Measurements from ENCODE around the gene PAF1. TPM values are rescaled to one million over a fixed set of nuclear protein-coding genes. Genes with fewer than 3 reads are reported as not detected.

The PAF1 gene
- total and polyA plus RNA-seq, 10 donors: 27.4 to 51.3 (median 39.2) TPM

DNA sequence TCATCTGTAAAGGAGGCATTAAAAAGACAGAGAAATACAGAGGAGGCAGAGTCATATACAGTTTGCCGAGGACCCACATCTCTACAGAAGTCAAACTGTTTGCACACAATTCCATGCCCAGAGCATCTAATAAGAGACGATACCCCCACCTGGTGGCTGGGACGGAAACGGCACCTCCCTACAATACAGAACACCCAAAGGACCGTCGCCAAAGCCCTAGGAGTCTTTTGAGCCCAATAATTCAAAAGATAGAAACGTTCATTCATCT lies 20.9 kb upstream of the PAF1 start:
- 0 to 1% (median 0%) methylated on average over 7 of the region's 7 CpGs for WGBS, 5 donors
- intact Hi-C loops (cut with DNase I; ENCODE audit: low total_unique reads): loop anchor here (10.0 kb wide), 1 partner anchor 67 kb away; the partner anchor contains the start of gene SAMD4B
- peak overlapping the region; percentile 8 to 98 (median 74) for H3K4me3 ChIP-seq
- H3K36me3 ChIP-seq: peaks cover 4 to 42% (median 16%) of the 10 kb centered on the region in 6 donors
- H3K27me3 ChIP-seq (replicated peaks in 1 of 7): peaks cover 0 to 4% (median 0%) of the 10 kb centered on the region in 7 donors
- peak overlapping the region; percentile 88 to 100 (median 99) for H3K27ac ChIP-seq
- peak; percentile 94 for DNase-seq
- TF ChIP-seq POLR2AphosphoS5 (IDR thresholded peaks at IDR 0.05) (no peak), POLR2A (IDR thresholded peaks at IDR 0.05) (no peak)
- TF ChIP-seq, protein P1, sequence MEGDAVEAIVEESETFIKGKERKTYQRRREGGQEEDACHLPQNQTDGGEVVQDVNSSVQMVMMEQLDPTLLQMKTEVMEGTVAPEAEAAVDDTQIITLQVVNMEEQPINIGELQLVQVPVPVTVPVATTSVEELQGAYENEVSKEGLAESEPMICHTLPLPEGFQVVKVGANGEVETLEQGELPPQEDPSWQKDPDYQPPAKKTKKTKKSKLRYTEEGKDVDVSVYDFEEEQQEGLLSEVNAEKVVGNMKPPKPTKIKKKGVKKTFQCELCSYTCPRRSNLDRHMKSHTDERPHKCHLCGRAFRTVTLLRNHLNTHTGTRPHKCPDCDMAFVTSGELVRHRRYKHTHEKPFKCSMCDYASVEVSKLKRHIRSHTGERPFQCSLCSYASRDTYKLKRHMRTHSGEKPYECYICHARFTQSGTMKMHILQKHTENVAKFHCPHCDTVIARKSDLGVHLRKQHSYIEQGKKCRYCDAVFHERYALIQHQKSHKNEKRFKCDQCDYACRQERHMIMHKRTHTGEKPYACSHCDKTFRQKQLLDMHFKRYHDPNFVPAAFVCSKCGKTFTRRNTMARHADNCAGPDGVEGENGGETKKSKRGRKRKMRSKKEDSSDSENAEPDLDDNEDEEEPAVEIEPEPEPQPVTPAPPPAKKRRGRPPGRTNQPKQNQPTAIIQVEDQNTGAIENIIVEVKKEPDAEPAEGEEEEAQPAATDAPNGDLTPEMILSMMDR (IDR thresholded peaks at IDR 0.05 in 8 of 11, conservative IDR thresholded peaks at IDR 0.05 in 3 of 11): peak; percentile 92 to 100 (median 97)
- H3K9me3 ChIP-seq: no peaks in the 10 kb centered on the region
- H3K4me1 ChIP-seq: peaks cover 22 to 79% (median 54%) of the 10 kb centered on the region in 6 donors

DNA sequence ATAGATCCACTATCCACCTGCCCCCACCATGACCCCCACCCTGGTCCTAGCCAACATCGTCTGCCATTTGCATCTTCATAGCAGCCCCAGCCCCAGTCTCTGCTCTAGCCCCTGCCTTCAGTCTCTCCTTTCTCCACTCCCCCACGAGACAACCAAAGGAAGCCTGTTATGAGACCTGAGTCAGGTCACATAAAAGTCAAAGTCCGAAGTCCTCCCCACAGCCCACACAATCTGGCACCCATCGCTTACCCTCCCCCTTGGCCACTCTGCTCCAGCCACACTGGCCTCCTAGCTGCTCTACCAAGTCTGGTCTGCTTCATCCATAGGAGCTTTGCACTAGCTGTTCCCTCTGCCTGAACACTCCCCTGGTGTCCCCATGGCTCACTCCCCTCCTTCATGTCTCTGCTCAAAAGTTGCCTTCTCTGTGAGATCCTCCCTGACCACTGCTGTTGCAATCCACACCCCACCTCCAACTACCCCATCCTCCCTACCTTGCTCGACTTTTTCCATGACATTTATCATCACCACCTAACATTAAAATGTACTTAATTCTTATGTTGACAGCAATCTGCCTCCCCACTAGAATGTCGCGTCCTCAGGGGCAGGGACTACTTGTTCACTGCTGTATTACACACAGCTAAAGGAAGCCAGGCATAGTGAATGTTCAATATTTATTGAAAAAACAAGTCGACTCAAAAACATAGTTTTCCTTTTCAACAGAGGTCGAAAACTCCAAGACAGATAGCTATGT lies 20.4 kb upstream of the PAF1 start:
- H3K4me1 ChIP-seq: peaks cover 22 to 74% (median 54%) of the 10 kb centered on the region in 6 donors
- intact Hi-C loops (cut with DNase I; ENCODE audit: low total_unique reads): loop anchor here (10.0 kb wide), 1 partner anchor 66 kb away; the partner anchor contains the start of gene SAMD4B
- H3K27ac ChIP-seq: peak overlapping the region; percentile 88 to 100 (median 99)
- peaks cover 0 to 4% (median 0%) of the 10 kb centered on the region in 7 donors for H3K27me3 ChIP-seq (replicated peaks in 1 of 7)
- peak; percentile 83 for DNase-seq
- H3K9me3 ChIP-seq: no peaks in the 10 kb centered on the region
- H3K36me3 ChIP-seq: peaks cover 4 to 37% (median 16%) of the 10 kb centered on the region in 6 donors
- whole genome bisulfite sequencing, 5 donors: 19 to 24% (median 20%) methylated on average over 9 of the region's 9 CpGs
- TF ChIP-seq, protein P1 (IDR thresholded peaks at IDR 0.05 in 8 of 11, conservative IDR thresholded peaks at IDR 0.05 in 3 of 11): no peak
- TF ChIP-seq POLR2AphosphoS5 (IDR thresholded peaks at IDR 0.05) (peak; percentile 9 to 93 (median 78)), POLR2A (IDR thresholded peaks at IDR 0.05) (peak in 2 of 3 donors; percentile 4 to 19)
- H3K4me3 ChIP-seq: peak overlapping the region; percentile 0 to 98 (median 75)

DNA sequence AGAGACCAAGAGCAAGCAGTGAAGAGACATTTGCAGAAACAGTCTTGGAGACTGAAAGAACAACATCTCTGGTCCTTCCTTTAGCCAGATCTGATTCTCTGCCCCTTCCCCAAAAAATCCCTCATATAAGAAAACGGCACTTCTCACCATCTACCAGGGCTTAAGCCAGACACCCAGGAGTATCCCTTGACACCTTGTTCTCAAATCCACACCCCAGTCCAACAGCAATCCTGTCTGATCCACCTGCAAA lies 19.9 kb upstream of the PAF1 start:
- no peak for TF ChIP-seq POLR2AphosphoS5 (IDR thresholded peaks at IDR 0.05)
- TF ChIP-seq POLR2A (IDR thresholded peaks at IDR 0.05): no peak
- Histone ChIP-seq H3K27ac (peak overlapping the region; percentile 88 to 100 (median 99)), H3K27me3 (replicated peaks in 1 of 7) (peaks cover 0 to 4% (median 0%) of the 10 kb centered on the region in 7 donors), H3K9me3 (no peaks in the 10 kb centered on the region), H3K4me3 (peak overlapping the region in 7 of 8 donors; percentile 74 to 100 (median 96)), H3K36me3 (peaks cover 4 to 32% (median 16%) of the 10 kb centered on the region in 6 donors), H3K4me1 (peaks cover 27 to 74% (median 56%) of the 10 kb centered on the region in 6 donors)
- DNase-seq: no peak
- 52 to 83% (median 59%) methylated on average over 1 of the region's 1 CpG for WGBS, 5 donors
- intact Hi-C loops (cut with DNase I; ENCODE audit: low total_unique reads): loop anchor here (10.0 kb wide), 1 partner anchor 66 kb away; the partner anchor contains the start of gene SAMD4B

DNA sequence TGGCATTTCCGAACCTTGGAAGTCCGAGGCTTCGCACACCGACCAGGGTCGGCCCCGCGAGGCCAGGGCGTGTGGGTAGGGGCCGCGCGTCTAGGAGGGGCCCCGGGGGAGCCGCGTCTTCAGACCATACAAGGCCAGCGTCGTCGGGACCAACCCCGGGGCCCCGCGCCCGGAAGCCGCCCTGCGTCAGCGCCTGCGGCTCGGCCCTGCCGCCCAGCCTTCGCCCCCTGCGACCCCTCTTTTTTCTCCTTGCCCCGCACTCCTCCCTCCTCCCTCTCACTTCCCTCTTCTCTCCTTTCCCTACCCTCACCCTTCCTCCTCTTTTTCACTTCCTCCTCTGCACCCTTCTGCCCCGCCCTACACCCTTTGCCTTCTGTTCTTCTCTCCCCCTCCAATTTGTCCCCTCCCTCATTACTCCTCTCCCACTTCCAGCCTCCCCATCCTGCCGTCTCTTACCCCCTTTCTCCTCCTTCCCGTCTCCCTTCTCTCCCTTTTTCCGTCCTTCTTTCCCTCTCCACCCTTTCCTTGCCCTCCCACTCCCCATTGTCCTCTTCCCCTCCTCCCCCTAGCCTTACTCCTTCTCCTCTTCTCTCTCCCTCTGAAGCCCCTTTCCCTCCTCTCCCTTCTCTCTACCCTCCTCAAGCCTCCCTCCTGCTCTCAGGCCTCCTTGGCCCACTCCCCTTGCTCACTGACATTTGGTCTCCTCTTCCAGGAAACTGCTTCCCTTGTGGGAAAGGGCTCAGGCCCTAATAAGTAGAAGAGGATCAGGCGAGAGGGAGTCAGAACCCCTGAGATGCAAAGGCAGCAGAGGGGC lies 19.3 kb upstream of the PAF1 start:
- peak overlapping the region; percentile 88 to 100 (median 99) for H3K27ac ChIP-seq
- TF ChIP-seq POLR2A (IDR thresholded peaks at IDR 0.05) (peak in 1 of 3 donors; percentile 23), POLR2AphosphoS5 (IDR thresholded peaks at IDR 0.05) (peak; percentile 83 to 90 (median 85))
- TF ChIP-seq, protein P1 (IDR thresholded peaks at IDR 0.05 in 8 of 11, conservative IDR thresholded peaks at IDR 0.05 in 3 of 11): peak in 3 of 11 experiments; percentile 3 to 27 (median 5)
- intact Hi-C loops (cut with DNase I; ENCODE audit: low total_unique reads): loop anchor here (10.0 kb wide), 1 partner anchor 65 kb away; the partner anchor contains the start of gene SAMD4B

More for the DNA sequence above, 19.3 kb upstream of the PAF1 start:
- H3K36me3 ChIP-seq: peaks cover 4 to 26% (median 16%) of the 10 kb centered on the region in 6 donors
- H3K27me3 ChIP-seq (replicated peaks in 1 of 7): peaks cover 0 to 4% (median 0%) of the 10 kb centered on the region in 7 donors
- no peaks in the 10 kb centered on the region for H3K9me3 ChIP-seq
- WGBS, 5 donors: 2 to 3% (median 2%) methylated on average over 34 to 35 of the region's 35 CpGs
- DNase-seq: peak; percentile 95
- H3K4me3 ChIP-seq: peak overlapping the region; percentile 74 to 100 (median 96)
- H3K4me1 ChIP-seq: peaks cover 32 to 74% (median 60%) of the 10 kb centered on the region in 6 donors

All from spleen (tissue), 11 donors.